ENCODE measurements around the gene NLRC5.

NLRC5 gene

GRCh38 chr16:57130950-57131321 lies 141.6 kb downstream of the NLRC5 start:
- no peak for DNase-seq (ENCODE audit: low read depth)

DNA sequence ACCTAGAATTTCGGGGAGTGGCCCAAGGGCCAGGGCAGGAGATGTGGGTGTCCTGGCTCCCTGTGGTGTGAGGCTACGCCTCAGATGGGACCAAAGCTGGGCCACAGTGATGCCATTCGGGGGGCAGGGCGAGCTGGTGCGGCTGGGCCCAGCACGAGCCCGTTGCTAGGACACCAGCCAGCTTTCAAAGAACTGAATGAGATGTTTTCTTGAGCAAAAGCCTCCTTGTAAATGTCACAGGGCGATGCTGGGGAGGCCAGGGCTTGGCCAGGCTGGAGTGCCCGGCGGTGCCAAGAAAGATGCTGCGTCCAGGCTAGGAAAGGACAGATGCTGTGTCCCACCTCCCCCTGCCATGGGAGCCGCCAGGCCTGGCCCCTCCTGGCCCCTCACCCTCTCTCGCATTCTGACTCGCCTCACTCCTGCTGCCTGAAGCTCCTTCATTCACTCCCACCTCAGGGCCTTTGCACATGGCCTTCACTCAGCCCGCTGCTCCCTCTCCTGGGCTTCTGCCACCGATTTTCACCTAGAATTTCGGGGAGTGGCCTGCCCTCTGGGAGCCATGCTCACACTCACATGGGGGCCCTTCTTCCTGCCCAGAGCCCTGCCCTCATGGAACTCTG lies 142.1 kb downstream of the NLRC5 start:
- DNase-seq (ENCODE audit: low read depth): no peak

GRCh38 chr16:57132470-57132869 lies 143.1 kb downstream of the NLRC5 start:
- DNase-seq (ENCODE audit: low read depth): no peak

GRCh38 chr16:57133031-57133430 lies 143.7 kb downstream of the NLRC5 start:
- DNase-seq (ENCODE audit: low read depth): no peak
